IPS DF 6.9 (cell line): ENCODE data around the gene UBAC2.

Experiments used
- DNase-seq: peaks from one replicate; pipeline ENCODE4 v3.0.0-alpha.2; 2013; ENCODE audit warnings: low read depth, low spot score
- H3K27ac ChIP-seq: one replicate; pipeline ENCODE4 v1.5.1; 2013; ENCODE audit warnings: low read length, control low read depth
- H3K27me3 ChIP-seq: 2 replicates; pipeline ENCODE4 v1.6.1; 2013; ENCODE audit warnings: mild to moderate bottlenecking, low read length; ENCODE audit not compliant: control insufficient read depth, insufficient read depth
- H3K36me3 ChIP-seq: 2 replicates; pipeline ENCODE4 v1.6.1; 2013; ENCODE audit warnings: low read length; ENCODE audit not compliant: control insufficient read depth, insufficient read depth
- H3K4me1 ChIP-seq: 2 replicates; pipeline ENCODE4 v1.6.1; 2013; ENCODE audit warnings: low read length; ENCODE audit not compliant: control insufficient read depth, insufficient read depth
- H3K4me3 ChIP-seq: 2 replicates; pipeline ENCODE4 v1.5.1; 2013; ENCODE audit warnings: mild to moderate bottlenecking, low read length
- H3K9me3 ChIP-seq: 2 replicates; pipeline ENCODE4 v1.6.1; 2013; ENCODE audit warnings: low read length, inconsistent platforms; ENCODE audit not compliant: control insufficient read depth, insufficient read depth
- WGBS: extraction: QIAGEN DNeasy Blood & Tissue Kit; methylation state at CpG from one replicate; pipeline ENCODE4 v1.1.7; 2013; ENCODE audit warnings: mixed read lengths, missing lambda C conversion rate; ENCODE audit not compliant: insufficient read length, insufficient coverage; 5-methylcytosine and 5-hydroxymethylcytosine counted together

The UBAC2 gene

GRCh38 chr13:99214731-99215130 is 14.1 kb downstream of the UBAC2 start:
- no peak for DNase-seq
- Histone ChIP-seq H3K27me3 (no peaks in the 10 kb centered on the region), H3K4me1 (peaks cover 2% of the 10 kb centered on the region; the same call in 1 of the 2 replicates), H3K36me3 (no peaks in the 10 kb centered on the region), H3K27ac (no peak overlapping the region), H3K9me3 (no peaks in the 10 kb centered on the region), H3K4me3 (no peak overlapping the region)
- no CpG with 5 or more reads among the region's 1 CpG for WGBS

GRCh38 chr13:99215184-99215830 is 14.7 kb downstream of the UBAC2 start:
- H3K9me3 ChIP-seq: no peaks in the 10 kb centered on the region
- peaks cover 2% of the 10 kb centered on the region; the same call in 1 of the 2 replicates for H3K4me1 ChIP-seq
- H3K27ac ChIP-seq: no peak overlapping the region
- no peaks in the 10 kb centered on the region for H3K27me3 ChIP-seq
- no peak overlapping the region for H3K4me3 ChIP-seq
- WGBS: no CpG with 5 or more reads among the region's 15 CpGs
- no peak for DNase-seq
- H3K36me3 ChIP-seq: no peaks in the 10 kb centered on the region

- H3K9me3 ChIP-seq: no peaks in the 10 kb centered on the region
- H3K4me3 ChIP-seq: no peak overlapping the region; the same call in 1 of the 2 replicates
- H3K4me1 ChIP-seq: peaks cover 2% of the 10 kb centered on the region; the same call in 1 of the 2 replicates
- no peaks in the 10 kb centered on the region for H3K27me3 ChIP-seq
- H3K36me3 ChIP-seq: no peaks in the 10 kb centered on the region
- no peak for DNase-seq
- no CpG with 5 or more reads among the region's 20 CpGs for WGBS
- no peak overlapping the region for H3K27ac ChIP-seq
Measured at GRCh38 chr13:99217461-99218110, 16.9 kb downstream of the UBAC2 start.

GRCh38 chr13:99218126-99218525 is 17.5 kb downstream of the UBAC2 start:
- Histone ChIP-seq H3K9me3 (no peaks in the 10 kb centered on the region), H3K4me3 (no peak overlapping the region), H3K36me3 (no peaks in the 10 kb centered on the region), H3K27me3 (no peaks in the 10 kb centered on the region), H3K4me1 (peaks cover 2% of the 10 kb centered on the region; the same call in 1 of the 2 replicates), H3K27ac (no peak overlapping the region)
- DNase-seq: no peak

- Histone ChIP-seq H3K36me3 (no peaks in the 10 kb centered on the region), H3K27ac (no peak overlapping the region), H3K9me3 (no peaks in the 10 kb centered on the region), H3K4me1 (peaks cover 2% of the 10 kb centered on the region; the same call in 1 of the 2 replicates), H3K4me3 (no peak overlapping the region), H3K27me3 (no peaks in the 10 kb centered on the region)
- no peak for DNase-seq
- WGBS: no CpG with 5 or more reads among the region's 6 CpGs
Measured at GRCh38 chr13:99218545-99218944, 17.9 kb downstream of the UBAC2 start.

- H3K27me3 ChIP-seq: no peaks in the 10 kb centered on the region
- peaks cover 2% of the 10 kb centered on the region; the same call in 1 of the 2 replicates for H3K4me1 ChIP-seq
- no peaks in the 10 kb centered on the region for H3K9me3 ChIP-seq
- DNase-seq: no peak
- no peak overlapping the region for H3K27ac ChIP-seq
- no peaks in the 10 kb centered on the region for H3K36me3 ChIP-seq
- no CpG with 5 or more reads among the region's 2 CpGs for WGBS
- H3K4me3 ChIP-seq: no peak overlapping the region
Measured at GRCh38 chr13:99218969-99219368, 18.3 kb downstream of the UBAC2 start.

GRCh38 chr13:99220199-99220935 is 19.7 kb downstream of the UBAC2 start:
- H3K27ac ChIP-seq: no peak overlapping the region
- H3K4me3 ChIP-seq: no peak overlapping the region
- H3K27me3 ChIP-seq: no peaks in the 10 kb centered on the region
- no peak for DNase-seq
- no peaks in the 10 kb centered on the region for H3K9me3 ChIP-seq
- H3K36me3 ChIP-seq: no peaks in the 10 kb centered on the region
- H3K4me1 ChIP-seq: peaks cover 2% of the 10 kb centered on the region; the same call in 1 of the 2 replicates
- no CpG with 5 or more reads among the region's 6 CpGs for WGBS

- Histone ChIP-seq H3K27me3 (no peaks in the 10 kb centered on the region), H3K36me3 (no peaks in the 10 kb centered on the region), H3K4me1 (peaks cover 3% of the 10 kb centered on the region; the same call in 1 of the 2 replicates), H3K9me3 (no peaks in the 10 kb centered on the region), H3K27ac (no peak overlapping the region), H3K4me3 (no peak overlapping the region)
- no CpG with 5 or more reads among the region's 8 CpGs for WGBS
- no peak for DNase-seq
Measured at GRCh38 chr13:99221567-99222239, 21.0 kb downstream of the UBAC2 start.

- H3K4me1 ChIP-seq: peaks cover 2% of the 10 kb centered on the region; the same call in 1 of the 2 replicates
- no CpG with 5 or more reads among the region's 1 CpG for WGBS
- H3K27ac ChIP-seq: no peak overlapping the region
- no peaks in the 10 kb centered on the region for H3K27me3 ChIP-seq
- DNase-seq: no peak
- H3K9me3 ChIP-seq: no peaks in the 10 kb centered on the region
- no peak overlapping the region for H3K4me3 ChIP-seq
- no peaks in the 10 kb centered on the region for H3K36me3 ChIP-seq
Measured at GRCh38 chr13:99223587-99223986, 22.9 kb downstream of the UBAC2 start.

- WGBS: no CpG with 5 or more reads among the region's 2 CpGs
- DNase-seq: no peak
- H3K4me1 ChIP-seq: peaks cover 2% of the 10 kb centered on the region; the same call in 1 of the 2 replicates
- H3K27me3 ChIP-seq: no peaks in the 10 kb centered on the region
- no peak overlapping the region for H3K27ac ChIP-seq
- no peak overlapping the region for H3K4me3 ChIP-seq
- H3K9me3 ChIP-seq: no peaks in the 10 kb centered on the region
- no peaks in the 10 kb centered on the region for H3K36me3 ChIP-seq
Measured at GRCh38 chr13:99224021-99224420, 23.4 kb downstream of the UBAC2 start.
